Measurements from ENCODE around the gene VCAN. TPM values are rescaled to one million over a fixed set of nuclear protein-coding genes. Genes with fewer than 3 reads are reported as not detected.
A peak's percentile ranks its signal among the peaks of the same experiment; 100 is the strongest.

Gene VCAN
- total RNA-seq, 4 donors from 2014 or later = 9.4 to 49.2 (median 10.9) TPM

DNA sequence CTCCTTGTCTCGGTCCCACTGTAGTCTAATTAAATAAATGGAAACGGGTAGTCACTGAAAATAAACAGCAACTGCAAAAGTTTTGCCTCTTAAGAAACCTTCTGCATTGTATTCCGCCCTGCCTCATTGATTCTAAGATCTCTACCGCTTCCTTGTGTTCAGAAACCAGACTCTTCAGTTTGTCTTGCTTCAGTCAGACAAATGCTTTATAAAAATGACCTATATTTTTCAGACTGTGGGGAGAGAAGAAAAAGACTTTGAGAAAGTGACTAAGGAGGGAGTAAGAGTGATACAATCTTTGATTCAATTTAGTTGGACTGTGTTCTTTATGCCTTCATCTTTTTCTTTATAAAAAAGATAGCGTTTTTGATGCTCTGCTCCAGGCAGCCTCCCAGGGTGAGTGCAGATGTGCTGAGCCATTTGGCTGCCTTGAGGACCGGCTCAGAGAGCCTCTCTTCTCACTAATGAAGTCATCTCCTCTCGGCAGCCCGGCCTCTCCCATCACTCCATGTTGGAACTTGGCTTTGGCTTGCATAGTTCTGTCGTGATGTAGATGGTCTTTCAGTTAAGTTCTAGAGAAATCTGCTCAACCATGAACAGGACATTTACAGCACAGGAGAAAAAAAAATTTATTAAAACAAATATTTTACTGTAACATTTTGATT, 4.0 kb upstream of the VCAN start:
- H3K27ac ChIP-seq = no peak overlapping the region
- WGBS, 2 donors (ENCODE audit: low coverage in 1 of 2) = 57 to 59% methylated on average over 8 to 9 of the region's 9 CpGs
- in situ Hi-C loops (cut with MboI; ENCODE audit: low pct_ligation_motif_present in 1 of 4, low pct_unique_long_range_greater_than_20kb in 1 of 4, low sequenced_read_pairs in 3 of 4) (no loop called here), intact Hi-C loops (cut with DNase I; ENCODE audit: low total_unique reads) (no loop called here)
- H3K4me1 ChIP-seq = peaks cover 0 to 15% (median 4%) of the 10 kb centered on the region in 4 donors
- H3K27me3 ChIP-seq = peaks cover 53% of the 10 kb centered on the region
- TF ChIP-seq EP300 (IDR thresholded peaks at IDR 0.05; ENCODE audit: low read depth) (no peak), POLR2A (IDR thresholded peaks at IDR 0.05) (no peak), CTCF (IDR thresholded peaks at IDR 0.05) (no peak), POLR2AphosphoS5 (IDR thresholded peaks at IDR 0.05) (no peak)
- no peak overlapping the region for H3K4me3 ChIP-seq
- no peaks in the 10 kb centered on the region for H3K9me3 ChIP-seq
- no peak for DNase-seq
- no peaks in the 10 kb centered on the region for H3K36me3 ChIP-seq

- H3K4me1 ChIP-seq = peaks cover 4 to 31% (median 18%) of the 10 kb centered on the region in 4 donors
- no peak overlapping the region for H3K27ac ChIP-seq
- in situ Hi-C loops (cut with MboI; ENCODE audit: low pct_ligation_motif_present in 1 of 4, low pct_unique_long_range_greater_than_20kb in 1 of 4, low sequenced_read_pairs in 3 of 4) = no loop called here
- no peaks in the 10 kb centered on the region for H3K36me3 ChIP-seq
- no peak overlapping the region for H3K4me3 ChIP-seq
- intact Hi-C loops (cut with DNase I; ENCODE audit: low total_unique reads) = no loop called here
- peaks cover 69% of the 10 kb centered on the region for H3K27me3 ChIP-seq
- H3K9me3 ChIP-seq = no peaks in the 10 kb centered on the region
- no peak for DNase-seq
- no peak for TF ChIP-seq EP300 (IDR thresholded peaks at IDR 0.05; ENCODE audit: low read depth)
- TF ChIP-seq POLR2A (IDR thresholded peaks at IDR 0.05) = no peak
- TF ChIP-seq POLR2AphosphoS5 (IDR thresholded peaks at IDR 0.05) = no peak
- no peak for TF ChIP-seq CTCF (IDR thresholded peaks at IDR 0.05)
Measured at GRCh38 chr5:83469075-83469474, 2.5 kb upstream of the VCAN start.

DNA sequence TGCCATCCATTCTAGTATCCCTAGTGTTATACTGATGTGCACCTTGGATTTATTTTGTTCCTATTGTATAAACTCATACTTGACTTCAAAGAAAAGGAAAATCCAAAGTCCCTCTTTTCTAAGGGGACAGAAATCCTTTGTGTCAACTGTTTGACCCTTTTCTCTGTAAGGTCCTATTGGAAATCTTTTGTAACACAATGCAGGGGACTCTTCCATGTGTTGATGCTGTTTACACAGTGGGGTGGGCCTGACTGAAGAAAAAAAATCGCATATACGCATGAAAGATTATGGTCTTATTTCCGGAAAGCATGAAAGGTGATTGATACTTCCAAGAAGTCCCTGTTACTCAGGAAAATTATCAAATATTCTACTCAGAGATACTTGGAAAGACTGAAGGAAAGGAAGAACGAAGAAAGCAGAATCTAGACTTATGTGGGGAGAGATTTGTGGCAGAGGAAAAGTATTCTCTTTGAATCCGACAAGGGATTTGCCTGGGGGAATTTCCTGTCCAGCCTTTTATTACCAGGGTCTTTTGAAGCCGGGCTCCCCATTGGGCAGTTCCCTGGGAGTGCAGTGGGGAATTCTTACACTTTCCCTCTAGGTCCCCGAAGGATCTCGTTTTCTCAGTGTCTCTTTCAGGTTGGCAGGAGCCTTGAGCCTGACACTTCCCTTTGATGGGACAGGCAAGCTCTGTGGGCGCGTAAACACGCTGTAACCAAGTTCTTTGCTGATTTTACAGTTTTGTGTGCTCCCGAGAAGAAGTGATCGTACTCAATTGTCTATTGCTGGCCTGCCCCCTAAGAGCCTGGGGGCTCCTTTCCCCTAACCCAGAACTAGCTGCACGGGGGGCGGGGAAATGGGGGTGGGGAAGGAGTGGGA, 779 bp upstream of the VCAN start:
- peak overlapping the region; percentile 16 to 79 (median 58) for H3K27ac ChIP-seq
- intact Hi-C loops (cut with DNase I; ENCODE audit: low total_unique reads) = no loop called here
- peaks cover 82% of the 10 kb centered on the region for H3K27me3 ChIP-seq
- H3K4me1 ChIP-seq = peaks cover 4 to 42% (median 25%) of the 10 kb centered on the region in 4 donors
- in situ Hi-C loops (cut with MboI; ENCODE audit: low pct_ligation_motif_present in 1 of 4, low pct_unique_long_range_greater_than_20kb in 1 of 4, low sequenced_read_pairs in 3 of 4) = no loop called here
- H3K9me3 ChIP-seq = no peaks in the 10 kb centered on the region
- DNase-seq = no peak
- WGBS, 2 donors (ENCODE audit: low coverage in 1 of 2) = 16 to 18% methylated on average over 5 to 15 of the region's 15 CpGs
- H3K4me3 ChIP-seq = peak overlapping the region in 3 of 4 donors; percentile 26 to 53 (median 29)
- no peak for TF ChIP-seq POLR2AphosphoS5 (IDR thresholded peaks at IDR 0.05)
- H3K36me3 ChIP-seq = no peaks in the 10 kb centered on the region

GRCh38 chr5:83472213-83472507, 616 bp downstream of the VCAN start:
- H3K4me3 ChIP-seq = peak overlapping the region in 3 of 4 donors; percentile 26 to 53 (median 29)
- WGBS, 2 donors (ENCODE audit: low coverage in 1 of 2) = 0 to 5% methylated on average over 3 to 5 of the region's 5 CpGs

More at GRCh38 chr5:83472213-83472507, 616 bp downstream of the VCAN start:
- Histone ChIP-seq H3K27ac (peak overlapping the region; percentile 50 to 79 (median 65)), H3K9me3 (no peaks in the 10 kb centered on the region), H3K27me3 (peaks cover 96% of the 10 kb centered on the region), H3K4me1 (peaks cover 4 to 42% (median 25%) of the 10 kb centered on the region in 4 donors), H3K36me3 (no peaks in the 10 kb centered on the region)
- in situ Hi-C loops (cut with MboI; ENCODE audit: low pct_ligation_motif_present in 1 of 4, low pct_unique_long_range_greater_than_20kb in 1 of 4, low sequenced_read_pairs in 3 of 4) = no loop called here
- intact Hi-C loops (cut with DNase I; ENCODE audit: low total_unique reads) = no loop called here
- no peak for DNase-seq
- TF ChIP-seq CTCF (IDR thresholded peaks at IDR 0.05) (no peak), EP300 (IDR thresholded peaks at IDR 0.05; ENCODE audit: low read depth) (no peak), POLR2AphosphoS5 (IDR thresholded peaks at IDR 0.05) (no peak), POLR2A (IDR thresholded peaks at IDR 0.05) (no peak)

Data from transverse colon (tissue), 4 donors.